ENCODE results near the gene SNHG17.

Gene SNHG17

DNA sequence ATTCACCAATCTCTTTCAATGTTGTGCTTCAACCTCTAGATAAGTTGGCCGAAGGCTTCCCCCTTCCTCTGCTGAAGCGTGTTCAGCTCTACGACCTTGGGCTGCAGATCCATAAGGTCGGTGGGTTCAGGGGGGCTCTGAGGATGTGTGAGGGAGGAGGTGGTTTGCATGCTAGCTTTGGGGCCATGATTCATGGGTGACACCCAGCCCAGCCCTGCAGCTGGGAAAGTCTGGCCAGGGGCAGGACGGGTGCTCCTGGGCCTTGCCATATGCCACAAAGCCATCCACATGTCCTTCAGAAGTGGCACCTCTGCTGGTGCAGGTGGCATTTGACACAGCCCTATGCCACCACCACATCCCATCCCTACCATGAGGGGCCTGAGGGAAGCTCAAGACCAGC lies 61.2 kb downstream of the SNHG17 start:
- no peak for DNase-seq (ENCODE audit: low read depth, low spot score)

- no peak for DNase-seq (ENCODE audit: low read depth, low spot score)
These were observed 61.8 kb downstream of the SNHG17 start for GRCh38 chr20:38373231-38373867.

DNA sequence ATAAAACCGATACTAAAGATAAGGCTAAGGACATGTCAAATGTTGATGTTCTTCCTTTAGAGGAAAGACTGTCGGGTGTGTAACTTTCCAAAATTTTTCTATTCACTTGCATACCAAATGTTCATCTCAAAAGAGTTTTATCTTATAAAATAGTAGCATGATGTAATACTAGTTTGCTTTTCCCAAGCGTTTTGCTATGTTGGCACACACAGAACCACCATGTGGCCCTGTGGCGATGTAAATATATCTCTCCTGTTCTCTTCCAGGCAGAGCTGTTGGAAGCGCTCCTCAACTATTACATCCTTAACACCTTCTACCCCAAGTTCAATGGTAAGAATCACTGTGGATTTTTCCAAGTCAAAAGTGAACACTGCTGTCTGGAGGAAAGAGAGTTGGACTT lies 62.3 kb downstream of the SNHG17 start:
- no peak for DNase-seq (ENCODE audit: low read depth, low spot score)
